Adrenal gland (tissue), 5 donors: ENCODE measurements around the gene CCDC70.

Experiments
- POLR2A ChIP-seq, 2 donors: fragments of 450-650 bp; IDR thresholded peaks; one replicate each; pipeline ENCODE4 v1.6.1; 2017; ENCODE audit warnings: antibody characterized with exemption in 2 of 2, mild to moderate bottlenecking in 2 of 2, moderate library complexity in 1 of 2
- TF ChIP-seq, protein P1 (sequence below), 6 experiments: fragments of 450-650 bp in 4 of 6; fragments of 200-600 bp in 2 of 6; sonication (generic) in 1 of 6; IDR thresholded peaks; 1 replicate in 5 of 6; 2 replicates in 1 of 6; pipeline versions ENCODE4 v1.5.1 to v1.8.0; 2016 to 2021; ENCODE audit warnings: antibody characterized with exemption in 6 of 6, mild to moderate bottlenecking in 2 of 6, moderate library complexity in 1 of 6
- donor health status: DM: no; HTN: no; CAD: no.

GRCh38 chr13:51874651-51875050 is 12.9 kb downstream of the CCDC70 start:
- TF ChIP-seq, protein P1, sequence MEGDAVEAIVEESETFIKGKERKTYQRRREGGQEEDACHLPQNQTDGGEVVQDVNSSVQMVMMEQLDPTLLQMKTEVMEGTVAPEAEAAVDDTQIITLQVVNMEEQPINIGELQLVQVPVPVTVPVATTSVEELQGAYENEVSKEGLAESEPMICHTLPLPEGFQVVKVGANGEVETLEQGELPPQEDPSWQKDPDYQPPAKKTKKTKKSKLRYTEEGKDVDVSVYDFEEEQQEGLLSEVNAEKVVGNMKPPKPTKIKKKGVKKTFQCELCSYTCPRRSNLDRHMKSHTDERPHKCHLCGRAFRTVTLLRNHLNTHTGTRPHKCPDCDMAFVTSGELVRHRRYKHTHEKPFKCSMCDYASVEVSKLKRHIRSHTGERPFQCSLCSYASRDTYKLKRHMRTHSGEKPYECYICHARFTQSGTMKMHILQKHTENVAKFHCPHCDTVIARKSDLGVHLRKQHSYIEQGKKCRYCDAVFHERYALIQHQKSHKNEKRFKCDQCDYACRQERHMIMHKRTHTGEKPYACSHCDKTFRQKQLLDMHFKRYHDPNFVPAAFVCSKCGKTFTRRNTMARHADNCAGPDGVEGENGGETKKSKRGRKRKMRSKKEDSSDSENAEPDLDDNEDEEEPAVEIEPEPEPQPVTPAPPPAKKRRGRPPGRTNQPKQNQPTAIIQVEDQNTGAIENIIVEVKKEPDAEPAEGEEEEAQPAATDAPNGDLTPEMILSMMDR (IDR thresholded peaks at IDR 0.05): no peak
- no peak for TF ChIP-seq POLR2A (IDR thresholded peaks at IDR 0.05)
